Measurements from ENCODE around the gene GPC1. TPM values are rescaled to one million over a fixed set of nuclear protein-coding genes. Genes with fewer than 3 reads are reported as not detected.

GPC1 gene
- total RNA-seq, 1 donor from 2014 or later = 58.0 TPM

DNA sequence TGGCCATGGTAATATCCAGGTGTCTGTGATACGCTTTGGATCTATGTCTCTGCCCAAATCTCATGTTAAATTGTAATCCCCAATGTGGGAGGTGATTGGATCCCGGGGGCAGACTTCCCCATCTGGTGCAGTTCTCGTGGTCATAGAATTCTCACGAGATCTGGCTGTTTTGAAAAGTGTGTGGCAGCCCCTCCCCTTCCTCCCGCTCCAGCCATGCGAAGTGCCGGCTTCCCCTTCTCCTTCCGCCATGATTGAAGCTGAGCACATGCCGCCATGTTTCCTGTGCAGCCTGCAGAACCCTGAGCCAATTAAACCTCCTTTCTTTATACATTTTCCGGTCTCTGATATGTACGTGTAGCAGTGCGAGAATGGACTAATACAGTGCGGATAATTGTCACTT, 42.5 kb downstream of the GPC1 start:
- Mint-ChIP-seq H3K4me1 (ENCODE audit: unreplicated experiment) (no peaks in the 10 kb centered on the region), H3K4me3 (no peak overlapping the region), H3K36me3 (peaks cover 16% of the 10 kb centered on the region), H3K27me3 (no peaks in the 10 kb centered on the region), H3K27ac (no peak overlapping the region), H3K9me3 (peaks cover 6% of the 10 kb centered on the region)
- no peak for DNase-seq (ENCODE audit: extremely low spot score, unreplicated experiment)
- TF ChIP-seq, protein P1, sequence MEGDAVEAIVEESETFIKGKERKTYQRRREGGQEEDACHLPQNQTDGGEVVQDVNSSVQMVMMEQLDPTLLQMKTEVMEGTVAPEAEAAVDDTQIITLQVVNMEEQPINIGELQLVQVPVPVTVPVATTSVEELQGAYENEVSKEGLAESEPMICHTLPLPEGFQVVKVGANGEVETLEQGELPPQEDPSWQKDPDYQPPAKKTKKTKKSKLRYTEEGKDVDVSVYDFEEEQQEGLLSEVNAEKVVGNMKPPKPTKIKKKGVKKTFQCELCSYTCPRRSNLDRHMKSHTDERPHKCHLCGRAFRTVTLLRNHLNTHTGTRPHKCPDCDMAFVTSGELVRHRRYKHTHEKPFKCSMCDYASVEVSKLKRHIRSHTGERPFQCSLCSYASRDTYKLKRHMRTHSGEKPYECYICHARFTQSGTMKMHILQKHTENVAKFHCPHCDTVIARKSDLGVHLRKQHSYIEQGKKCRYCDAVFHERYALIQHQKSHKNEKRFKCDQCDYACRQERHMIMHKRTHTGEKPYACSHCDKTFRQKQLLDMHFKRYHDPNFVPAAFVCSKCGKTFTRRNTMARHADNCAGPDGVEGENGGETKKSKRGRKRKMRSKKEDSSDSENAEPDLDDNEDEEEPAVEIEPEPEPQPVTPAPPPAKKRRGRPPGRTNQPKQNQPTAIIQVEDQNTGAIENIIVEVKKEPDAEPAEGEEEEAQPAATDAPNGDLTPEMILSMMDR (conservative IDR thresholded peaks at IDR 0.05) = no peak

DNA sequence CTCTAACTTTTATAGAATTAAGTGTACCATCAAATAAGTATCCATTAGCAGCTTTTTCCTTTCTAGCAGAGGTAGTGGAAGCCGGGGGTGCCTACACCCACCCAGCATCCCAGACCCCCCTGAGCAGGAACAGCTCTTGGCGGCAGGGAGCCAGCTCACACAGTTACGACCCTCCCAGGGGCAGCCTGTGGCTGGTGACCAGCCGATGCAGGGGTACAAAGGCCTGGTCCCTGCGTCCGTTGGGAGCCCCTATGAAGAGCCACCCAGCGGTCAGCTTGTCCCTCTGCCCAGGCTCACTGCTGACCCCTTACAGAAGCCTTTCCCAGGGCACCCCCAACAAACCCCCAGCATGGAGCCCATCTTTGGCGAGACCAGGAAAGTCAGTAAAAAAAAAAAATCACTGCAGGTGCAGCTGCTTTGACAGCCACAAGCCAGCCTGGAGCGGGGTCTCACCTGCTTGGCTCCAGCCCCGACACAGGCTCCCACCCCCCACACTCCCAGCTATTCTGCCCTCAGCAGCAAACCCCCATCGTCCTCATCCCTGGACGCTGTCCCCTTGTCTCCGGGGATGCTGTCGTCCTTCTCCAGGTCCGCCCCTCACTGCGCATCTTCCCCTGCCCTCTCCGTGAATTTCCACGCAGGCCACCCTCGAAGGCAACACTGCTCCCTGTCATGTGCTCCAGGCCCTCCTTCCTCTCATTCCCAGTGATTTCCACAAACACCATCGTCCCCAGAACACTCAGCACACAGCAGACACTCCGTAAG, 43.1 kb downstream of the GPC1 start:
- H3K9me3 Mint-ChIP-seq = peaks cover 2% of the 10 kb centered on the region
- no peaks in the 10 kb centered on the region for H3K27me3 Mint-ChIP-seq
- H3K4me3 Mint-ChIP-seq = no peak overlapping the region
- no peaks in the 10 kb centered on the region for H3K4me1 Mint-ChIP-seq (ENCODE audit: unreplicated experiment)
- TF ChIP-seq, protein P1 (conservative IDR thresholded peaks at IDR 0.05) = no peak
- no peak overlapping the region for H3K27ac Mint-ChIP-seq
- H3K36me3 Mint-ChIP-seq = peaks cover 13% of the 10 kb centered on the region
- no peak for DNase-seq (ENCODE audit: extremely low spot score, unreplicated experiment)

DNA sequence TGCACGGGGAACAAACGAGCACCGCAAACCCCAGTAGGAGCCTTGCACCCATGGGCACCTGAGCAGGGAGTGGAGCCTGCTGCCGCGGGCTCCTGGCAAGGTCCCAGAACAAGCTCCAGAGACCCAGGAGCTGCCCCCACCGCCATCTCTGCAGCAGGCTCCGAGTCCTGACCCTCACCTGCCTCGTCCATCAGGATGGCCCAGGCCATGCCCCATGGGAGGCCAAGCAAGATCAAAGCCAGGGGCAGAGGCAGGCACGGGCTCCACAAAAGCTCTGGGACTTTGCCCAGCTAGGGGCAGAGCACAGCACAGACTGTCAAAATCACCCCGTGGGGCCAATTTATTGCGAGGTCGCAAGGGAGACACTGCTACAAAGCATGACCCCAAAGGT, 43.6 kb downstream of the GPC1 start:
- Mint-ChIP-seq H3K9me3 (no peaks in the 10 kb centered on the region), H3K4me3 (no peak overlapping the region), H3K36me3 (peaks cover 9% of the 10 kb centered on the region), H3K27me3 (no peaks in the 10 kb centered on the region), H3K27ac (no peak overlapping the region), H3K4me1 (ENCODE audit: unreplicated experiment) (no peaks in the 10 kb centered on the region)
- TF ChIP-seq, protein P1 (conservative IDR thresholded peaks at IDR 0.05) = no peak
- no peak for DNase-seq (ENCODE audit: extremely low spot score, unreplicated experiment)

GRCh38 chr2:240480834-240481623, 45.6 kb downstream of the GPC1 start:
- H3K9me3 Mint-ChIP-seq = no peaks in the 10 kb centered on the region
- H3K27me3 Mint-ChIP-seq = no peaks in the 10 kb centered on the region
- DNase-seq (ENCODE audit: extremely low spot score, unreplicated experiment) = no peak
- TF ChIP-seq, protein P1 (conservative IDR thresholded peaks at IDR 0.05) = no peak
- H3K4me1 Mint-ChIP-seq (ENCODE audit: unreplicated experiment) = no peaks in the 10 kb centered on the region
- H3K27ac Mint-ChIP-seq = no peak overlapping the region
- no peak overlapping the region for H3K4me3 Mint-ChIP-seq
- H3K36me3 Mint-ChIP-seq = peaks cover 4% of the 10 kb centered on the region

DNA sequence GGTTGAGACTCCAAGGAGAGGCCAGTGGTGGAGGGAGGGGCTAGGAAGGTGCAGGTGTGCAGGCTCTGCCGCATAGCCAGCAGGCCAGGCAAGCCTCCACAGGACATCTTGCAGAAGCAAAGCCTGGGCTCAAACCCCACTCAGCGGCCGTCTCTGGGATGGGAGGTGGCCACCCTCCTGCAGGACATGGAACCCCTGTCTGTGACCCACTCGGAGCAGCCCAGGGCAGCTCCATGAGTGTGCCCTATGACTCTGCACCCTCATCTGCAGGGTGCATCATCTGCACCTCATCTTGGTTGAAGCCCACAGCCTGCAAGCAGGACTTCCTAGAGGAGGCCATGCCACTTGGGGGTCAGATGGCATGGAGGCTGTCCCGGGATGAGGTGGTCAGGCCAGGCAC, 46.3 kb downstream of the GPC1 start:
- H3K27ac Mint-ChIP-seq = no peak overlapping the region
- no peaks in the 10 kb centered on the region for H3K4me1 Mint-ChIP-seq (ENCODE audit: unreplicated experiment)
- no peak overlapping the region for H3K4me3 Mint-ChIP-seq
- no peaks in the 10 kb centered on the region for H3K27me3 Mint-ChIP-seq
- no peaks in the 10 kb centered on the region for H3K9me3 Mint-ChIP-seq
- DNase-seq (ENCODE audit: extremely low spot score, unreplicated experiment) = no peak
- TF ChIP-seq, protein P1 (conservative IDR thresholded peaks at IDR 0.05) = no peak
- peaks cover 4% of the 10 kb centered on the region for H3K36me3 Mint-ChIP-seq
